GM18861 (cell line): Measurements from ENCODE around the gene PLPPR1.
A peak's percentile ranks its signal among the peaks of the same experiment; 100 is the strongest.
"Not testable (repeated sequence)": the region's sequence is repeated elsewhere in the genome, so short reads cannot be mapped to it uniquely, and the experiment has no call there.

Source experiments
- ATAC-seq: cut with Tn5 transposase; IDR thresholded peaks from one replicate; pipeline ENCODE4 v1.9.1; 2021; ENCODE audit not compliant: unreplicated experiment

Gene PLPPR1

DNA sequence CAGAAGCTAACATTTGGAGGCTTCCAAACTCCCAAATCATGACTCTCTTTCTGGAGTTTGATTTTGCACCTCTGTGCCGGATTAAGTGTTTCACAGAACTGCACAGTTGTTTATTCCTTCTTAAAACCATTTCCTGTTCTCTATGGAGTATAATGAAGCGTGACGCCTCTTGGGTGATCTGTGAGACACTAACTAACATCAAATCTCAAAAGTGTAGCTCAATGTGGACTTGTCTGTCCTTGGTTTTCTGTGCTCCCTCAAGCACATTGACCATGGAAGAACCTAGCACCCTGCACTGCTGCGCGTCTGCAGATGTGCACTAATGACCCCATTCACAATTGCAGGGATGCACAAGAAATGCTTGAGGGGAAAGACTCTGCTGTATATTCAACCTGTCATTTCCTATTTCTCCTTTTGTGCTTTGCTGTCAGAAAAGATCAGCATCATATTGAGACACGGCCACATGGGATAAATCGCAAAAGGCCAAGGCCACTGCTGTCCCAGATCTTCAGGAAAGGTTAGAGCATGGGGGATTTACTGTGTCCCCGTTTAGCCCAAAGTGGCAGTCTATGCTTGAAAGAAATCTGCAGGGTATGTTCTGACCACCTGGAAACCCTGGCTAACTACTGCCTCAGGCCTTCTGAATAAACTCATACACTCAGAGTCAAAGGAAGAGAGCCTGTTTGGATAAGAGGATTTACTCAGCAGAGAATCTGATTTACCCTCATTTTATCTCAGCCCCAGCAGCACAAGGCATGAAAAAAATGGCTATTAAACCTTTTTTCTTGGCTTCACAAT is 246.6 kb downstream of the PLPPR1 start:
- no peak for ATAC-seq

DNA sequence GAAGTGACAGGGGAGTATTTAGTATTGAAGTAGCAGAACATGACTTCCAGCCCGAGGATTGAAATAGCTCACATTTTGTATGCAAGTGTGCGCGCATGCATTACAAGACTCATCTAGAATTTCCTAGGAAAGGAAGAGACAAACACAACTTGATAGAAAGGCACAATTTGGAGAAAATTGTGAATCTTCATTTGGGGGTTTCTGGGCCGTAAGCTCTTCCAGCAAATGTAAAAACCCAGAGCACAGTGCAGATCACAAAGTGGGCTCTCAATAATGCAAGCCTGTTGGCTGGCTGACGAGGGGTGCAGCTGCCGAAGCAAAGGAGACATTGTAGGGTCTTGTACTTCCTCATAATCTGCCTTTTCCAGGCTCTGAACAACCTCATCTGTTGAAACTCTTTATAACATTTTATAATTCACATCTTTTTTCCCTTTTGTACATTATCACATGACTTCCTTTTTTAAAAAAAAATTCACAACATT is 247.3 kb downstream of the PLPPR1 start:
- ATAC-seq = no peak

DNA sequence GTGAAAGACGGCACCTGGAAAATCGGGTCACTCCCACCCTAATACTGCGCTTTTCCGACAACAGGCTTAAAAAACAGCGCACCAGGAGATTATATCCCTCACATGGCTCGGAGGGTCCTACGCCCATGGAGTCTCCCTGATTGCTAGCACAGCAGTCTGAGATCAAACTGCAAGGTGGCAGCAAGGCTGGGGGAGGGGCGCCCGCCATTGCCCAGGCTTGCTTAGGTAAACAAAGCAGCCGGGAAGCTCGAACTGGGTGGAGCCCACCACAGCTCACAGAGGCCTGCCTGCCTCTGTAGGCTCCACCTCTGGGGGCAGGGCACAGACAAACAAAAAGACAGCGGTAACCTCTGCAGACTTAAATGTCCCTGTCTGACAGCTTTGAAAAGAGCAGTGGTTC is 262.5 kb downstream of the PLPPR1 start:
- ATAC-seq = not testable (repeated sequence)

DNA sequence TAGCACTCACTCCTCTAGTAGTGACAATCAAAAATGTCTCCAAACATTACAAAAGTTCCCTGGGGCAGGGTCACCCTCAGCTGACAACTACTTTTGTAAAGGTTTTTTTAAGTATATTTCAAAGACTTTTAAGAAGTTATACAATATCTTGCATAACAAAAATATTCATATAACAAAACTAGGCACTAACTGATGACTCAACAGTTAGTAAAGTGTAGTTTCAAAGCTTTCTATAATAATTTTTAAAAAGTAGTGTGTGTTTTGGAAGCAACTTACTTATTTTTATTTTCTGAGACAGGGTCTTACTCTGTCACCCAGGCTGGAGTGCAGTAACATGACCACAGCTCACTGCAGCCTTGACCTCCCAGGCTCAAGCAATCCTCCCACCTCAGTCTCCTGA is 271.4 kb downstream of the PLPPR1 start:
- ATAC-seq = no peak

GRCh38 chr9:101307051-101307450 is 278.5 kb downstream of the PLPPR1 start:
- no peak for ATAC-seq

DNA sequence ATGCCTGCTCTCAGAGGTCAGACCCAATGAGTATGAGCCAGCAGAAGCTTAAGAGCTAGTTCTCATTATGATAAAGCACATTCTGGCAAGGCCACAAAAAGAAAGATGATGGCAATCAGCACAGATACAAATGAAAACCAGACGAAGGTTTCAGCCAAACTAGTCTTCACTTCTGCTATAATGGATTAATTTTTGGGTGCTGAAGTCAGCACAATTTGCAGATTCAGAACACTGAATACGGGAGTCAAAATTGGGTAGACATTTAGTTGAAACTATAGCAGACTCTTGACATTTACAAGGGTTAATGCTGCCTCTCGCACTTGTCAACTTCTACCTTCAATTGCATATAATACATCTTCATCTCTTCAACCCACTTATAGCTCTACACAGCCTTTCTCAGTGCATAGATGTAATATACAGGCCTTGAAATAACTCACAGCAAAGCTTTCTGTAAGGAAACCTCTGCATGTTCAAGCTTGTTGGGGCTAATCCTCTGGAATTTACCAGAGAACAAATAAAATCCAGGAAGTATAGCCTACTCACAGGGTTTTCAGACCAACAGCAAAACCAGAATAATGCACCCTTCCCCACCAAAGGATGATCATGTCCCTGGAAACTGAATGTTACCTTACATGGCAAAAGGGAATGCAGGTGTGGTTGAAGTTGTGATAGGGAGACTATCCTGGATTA is 279.1 kb downstream of the PLPPR1 start:
- no peak for ATAC-seq

GRCh38 chr9:101309139-101309538 is 280.6 kb downstream of the PLPPR1 start:
- ATAC-seq = no peak

DNA sequence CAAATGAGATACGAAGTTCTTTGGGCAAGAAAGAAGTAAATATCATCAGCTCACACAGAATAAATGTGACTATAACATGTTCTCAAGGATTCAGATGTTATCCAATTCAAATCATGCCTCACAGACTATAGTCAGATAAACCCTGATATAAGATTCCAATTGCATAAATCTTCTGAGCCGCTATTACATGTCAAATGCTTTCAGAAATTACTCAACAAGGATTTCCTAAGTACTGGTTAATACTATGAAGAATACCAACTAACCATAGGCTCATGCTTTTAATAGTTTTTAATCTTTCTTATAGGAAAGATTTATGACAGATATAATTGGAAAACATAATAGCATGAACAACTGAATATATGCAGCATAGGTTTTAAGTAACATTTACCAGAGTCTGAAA is 282.7 kb downstream of the PLPPR1 start:
- no peak for ATAC-seq

GRCh38 chr9:101311758-101312420 is 283.4 kb downstream of the PLPPR1 start:
- ATAC-seq = peak; percentile 92

- no peak for ATAC-seq
Observed at GRCh38 chr9:101312661-101313060, 284.1 kb downstream of the PLPPR1 start.

DNA sequence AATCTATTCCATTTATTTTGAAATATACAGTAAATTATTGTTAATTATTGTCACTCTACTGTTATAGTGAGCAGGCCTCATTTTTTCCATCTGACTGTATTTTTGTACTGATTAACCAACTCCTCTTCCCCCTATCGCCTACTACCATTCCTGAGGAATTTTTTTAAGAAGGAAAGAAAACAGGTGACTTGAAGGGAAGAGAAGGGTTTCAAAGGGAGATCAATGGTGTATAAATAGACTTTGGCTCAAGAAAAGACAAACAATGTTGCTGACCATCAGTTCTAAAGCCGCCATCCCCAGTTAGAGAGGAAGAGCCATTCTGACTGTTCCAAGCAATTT is 286.6 kb downstream of the PLPPR1 start:
- ATAC-seq = no peak

DNA sequence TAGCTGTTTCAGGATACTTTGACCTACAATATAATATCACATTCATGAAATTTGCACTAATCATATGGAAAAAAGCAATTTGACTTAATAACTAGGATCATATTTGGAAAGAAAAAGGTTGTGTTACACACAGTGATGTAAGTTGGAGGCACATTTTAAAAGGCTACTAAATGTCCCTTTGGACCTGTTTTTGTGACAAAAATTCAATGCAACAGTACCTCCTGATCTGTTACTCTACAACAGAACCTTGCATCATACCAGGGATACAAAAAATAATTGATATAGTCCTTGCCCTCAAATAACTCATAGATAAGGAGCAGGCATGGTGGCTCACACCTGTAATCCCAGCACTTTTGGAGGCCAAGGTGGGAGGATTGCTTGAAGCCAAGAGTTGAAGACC is 289.2 kb downstream of the PLPPR1 start:
- ATAC-seq = no peak

DNA sequence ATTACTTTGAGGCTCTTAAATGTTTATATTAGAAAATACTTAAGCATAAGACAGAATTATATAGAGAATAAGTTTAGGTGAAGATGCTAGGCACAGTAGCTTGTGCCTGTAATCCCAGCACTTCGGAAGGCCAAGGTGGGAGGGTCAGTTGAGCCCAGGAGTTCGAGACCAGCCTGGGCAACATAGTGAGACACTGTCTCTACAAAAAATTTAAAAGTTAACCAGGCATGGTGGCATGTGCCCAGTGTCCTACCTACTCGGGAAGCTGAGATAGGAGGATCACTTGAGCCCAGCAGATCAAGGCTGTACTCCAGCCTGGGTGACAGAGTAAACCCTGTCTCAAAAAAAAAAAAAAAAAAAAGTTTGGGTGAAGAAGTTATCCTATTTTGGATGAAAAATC is 294.6 kb downstream of the PLPPR1 start:
- ATAC-seq = no peak

GRCh38 chr9:101324245-101324804 is 295.8 kb downstream of the PLPPR1 start:
- ATAC-seq = no peak

DNA sequence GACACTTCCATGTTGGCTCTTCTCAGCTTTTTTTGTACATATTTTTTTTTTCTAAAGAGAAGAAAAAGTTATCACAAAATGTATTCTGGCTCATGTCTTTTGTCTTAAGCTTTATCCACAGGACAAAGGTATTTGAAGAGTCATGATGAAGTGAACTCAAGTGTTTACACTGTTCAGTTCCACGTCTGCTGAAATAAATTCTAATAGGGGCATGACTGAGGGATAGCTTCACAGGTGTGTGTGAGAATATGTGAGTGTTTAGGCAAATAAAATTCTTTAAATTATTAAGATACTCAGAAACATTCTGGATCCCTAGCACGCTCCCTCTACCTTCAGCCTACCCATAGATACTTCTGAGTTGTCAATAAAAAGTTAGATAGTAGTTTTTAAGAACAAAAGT is 296.5 kb downstream of the PLPPR1 start:
- no peak for ATAC-seq

DNA sequence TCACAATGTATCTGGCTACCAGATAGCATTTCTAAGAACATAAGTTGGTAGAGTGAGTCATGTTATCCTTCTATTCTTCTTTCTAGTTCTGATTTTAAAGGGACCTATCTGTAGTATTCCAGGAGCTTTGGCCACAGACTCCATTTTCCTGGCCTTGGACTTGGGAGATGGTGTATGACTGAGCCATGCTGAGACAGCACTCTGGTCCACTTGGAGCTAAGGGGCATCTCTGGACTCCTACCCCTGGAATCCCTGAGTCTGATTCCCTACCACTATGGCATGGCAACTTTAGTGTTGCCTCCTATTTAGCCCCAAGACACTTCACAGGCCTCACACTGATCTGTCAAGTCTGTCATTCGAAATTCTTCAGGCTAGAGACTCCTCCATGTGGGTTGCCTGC is 297.5 kb downstream of the PLPPR1 start:
- ATAC-seq = no peak

DNA sequence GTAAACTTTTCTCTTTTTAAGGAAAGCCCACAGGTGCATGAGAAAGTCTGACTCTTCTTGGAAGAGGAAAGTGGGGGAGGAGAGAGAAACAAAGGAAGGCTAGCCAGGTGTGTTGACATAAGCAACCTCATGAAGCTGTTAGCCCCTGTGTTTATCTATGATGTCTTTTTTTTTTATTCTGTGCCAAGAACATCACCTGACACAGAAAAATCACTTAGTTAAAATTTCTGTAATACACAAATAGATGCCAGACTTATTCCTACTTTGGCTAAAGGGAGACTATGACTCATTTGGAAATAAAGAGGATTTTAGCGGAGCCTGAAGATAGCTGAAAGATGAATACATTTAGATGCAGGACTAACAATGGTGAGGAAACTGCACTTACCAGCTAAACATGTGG is 298.0 kb downstream of the PLPPR1 start:
- ATAC-seq = no peak

- not testable (repeated sequence) for ATAC-seq
Observed at GRCh38 chr9:101327422-101327909, 298.9 kb downstream of the PLPPR1 start.

DNA sequence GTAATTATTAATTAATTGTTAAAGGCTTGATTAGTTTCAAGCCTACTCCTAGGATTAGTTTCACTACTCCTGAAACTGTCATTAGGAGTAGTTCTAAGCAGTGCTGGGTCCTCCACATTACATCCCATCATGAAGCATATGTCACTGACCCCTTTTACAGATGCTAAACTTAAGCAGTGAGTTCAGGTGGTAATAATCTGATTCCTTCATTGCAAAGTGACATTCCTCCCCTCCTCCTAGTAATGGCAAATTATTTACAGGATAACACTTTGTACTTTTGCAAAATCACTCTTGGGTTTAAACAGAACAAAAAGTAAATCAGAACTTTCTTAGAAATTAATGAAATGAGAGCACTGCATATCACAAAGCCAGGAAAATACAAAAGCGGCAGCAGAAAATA is 303.8 kb downstream of the PLPPR1 start:
- no peak for ATAC-seq

- no peak for ATAC-seq
Observed at GRCh38 chr9:101333490-101333889, 305.0 kb downstream of the PLPPR1 start.

DNA sequence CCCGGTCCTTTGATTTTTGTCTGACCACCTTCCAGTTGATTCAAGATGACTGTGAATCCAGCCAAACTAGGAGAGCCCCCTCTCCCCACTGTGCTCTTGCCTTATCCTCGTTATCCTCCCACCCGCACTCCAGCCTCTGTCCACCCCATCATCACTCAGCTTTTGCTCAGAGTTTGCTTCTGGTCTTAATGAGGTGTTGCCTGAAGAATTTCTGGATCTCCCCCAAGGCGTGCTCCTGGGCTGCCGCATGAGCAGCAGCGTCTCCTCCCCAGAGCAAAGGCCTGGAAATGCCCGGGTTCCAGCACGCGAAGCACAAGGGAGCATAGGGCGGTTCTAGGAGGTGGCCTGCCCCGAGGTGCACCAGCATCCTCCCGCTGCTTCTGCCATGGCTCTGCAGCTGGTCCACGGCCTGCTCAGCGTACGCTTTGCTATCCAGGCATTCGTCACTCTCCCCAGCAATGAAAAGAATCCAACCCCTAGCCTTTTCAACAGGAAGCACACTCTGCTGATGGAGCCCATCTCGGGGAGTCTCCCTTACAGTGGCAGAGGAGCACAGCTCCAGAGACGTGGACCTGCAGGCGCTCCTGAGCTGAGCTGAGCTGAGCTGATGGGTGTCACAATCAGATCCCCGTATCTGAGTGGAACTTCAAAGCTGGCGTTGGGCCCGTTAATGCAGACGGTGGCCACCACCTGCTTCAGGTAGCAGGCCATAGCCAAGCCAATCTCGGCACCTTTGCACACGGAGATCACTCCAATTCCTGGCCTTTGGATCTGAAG is 305.6 kb downstream of the PLPPR1 start:
- ATAC-seq = no peak
